ENCODE measurements around the gene NCKAP5.
"Not testable (repeated sequence)": the region's sequence is repeated elsewhere in the genome, so short reads cannot be mapped to it uniquely, and the experiment has no call there.

Gene NCKAP5

GRCh38 chr2:132813422-132813821 lies 754.8 kb downstream of the NCKAP5 start:
- no peak for DNase-seq (ENCODE audit: low read depth)
- no peak overlapping the region for H3K4me3 ChIP-seq (ENCODE audit: low read depth, low read length)
- TF ChIP-seq CTCF (IDR thresholded peaks at IDR 0.05; ENCODE audit: insufficient read depth, low read depth, low read length, missing control alignments) = no peak

- TF ChIP-seq CTCF (IDR thresholded peaks at IDR 0.05; ENCODE audit: insufficient read depth, low read depth, low read length, missing control alignments) = no peak
- no peak for DNase-seq (ENCODE audit: low read depth)
- no peak overlapping the region for H3K4me3 ChIP-seq (ENCODE audit: low read depth, low read length)
Observed at GRCh38 chr2:132811148-132811915, 756.9 kb downstream of the NCKAP5 start.

- not testable (repeated sequence) for DNase-seq (ENCODE audit: low read depth); H3K4me3 ChIP-seq (ENCODE audit: low read depth, low read length)
Observed at GRCh38 chr2:132809962-132810361, 758.3 kb downstream of the NCKAP5 start.

- no peak for TF ChIP-seq CTCF (IDR thresholded peaks at IDR 0.05; ENCODE audit: insufficient read depth, low read depth, low read length, missing control alignments)
- no peak overlapping the region for H3K4me3 ChIP-seq (ENCODE audit: low read depth, low read length)
- DNase-seq (ENCODE audit: low read depth) = no peak
Observed at GRCh38 chr2:132804051-132804450, 764.2 kb downstream of the NCKAP5 start.

GRCh38 chr2:132798341-132798740 lies 769.9 kb downstream of the NCKAP5 start:
- H3K4me3 ChIP-seq (ENCODE audit: low read depth, low read length) = no peak overlapping the region
- no peak for DNase-seq (ENCODE audit: low read depth)
- no peak for TF ChIP-seq CTCF (IDR thresholded peaks at IDR 0.05; ENCODE audit: insufficient read depth, low read depth, low read length, missing control alignments)

GRCh38 chr2:132797556-132797955 lies 770.7 kb downstream of the NCKAP5 start:
- DNase-seq (ENCODE audit: low read depth) = no peak
- no peak for TF ChIP-seq CTCF (IDR thresholded peaks at IDR 0.05; ENCODE audit: insufficient read depth, low read depth, low read length, missing control alignments)
- no peak overlapping the region for H3K4me3 ChIP-seq (ENCODE audit: low read depth, low read length)

GRCh38 chr2:132797071-132797470 lies 771.2 kb downstream of the NCKAP5 start:
- H3K4me3 ChIP-seq (ENCODE audit: low read depth, low read length) = no peak overlapping the region
- DNase-seq (ENCODE audit: low read depth) = no peak
- no peak for TF ChIP-seq CTCF (IDR thresholded peaks at IDR 0.05; ENCODE audit: insufficient read depth, low read depth, low read length, missing control alignments)

Data from GM12865 (cell line).